GM13977 (cell line): ENCODE data around the gene GSN.

ENCODE experiments used
- DNase-seq: peaks from one replicate; pipeline ENCODE4 v3.0.0; 2012; ENCODE audit warnings: low spot score
- CTCF ChIP-seq: IDR thresholded peaks from 2 replicates; pipeline ENCODE4 v1.5.1; 2012; ENCODE audit warnings: mild to moderate bottlenecking, control low read depth; ENCODE audit not compliant: insufficient read depth; ENCODE audit errors: extremely low read depth, missing control alignments
- in situ Hi-C: fragments of 300-500 bp; cut with MboI; formaldehyde crosslinking; loops from one replicate; pipeline ENCODE4 v1.12.0; 2022; ENCODE audit warnings: low sequenced_read_pairs, low pct_unique_long_range_greater_than_20kb, mixed read lengths, inconsistent platforms; ENCODE audit not compliant: unreplicated experiment

The GSN gene

GRCh38 chr9:121262423-121262822, 5.5 kb upstream of the GSN start:
- DNase-seq, result no peak
- no peak for TF ChIP-seq CTCF
- in situ Hi-C loops, result no loop called here

DNA sequence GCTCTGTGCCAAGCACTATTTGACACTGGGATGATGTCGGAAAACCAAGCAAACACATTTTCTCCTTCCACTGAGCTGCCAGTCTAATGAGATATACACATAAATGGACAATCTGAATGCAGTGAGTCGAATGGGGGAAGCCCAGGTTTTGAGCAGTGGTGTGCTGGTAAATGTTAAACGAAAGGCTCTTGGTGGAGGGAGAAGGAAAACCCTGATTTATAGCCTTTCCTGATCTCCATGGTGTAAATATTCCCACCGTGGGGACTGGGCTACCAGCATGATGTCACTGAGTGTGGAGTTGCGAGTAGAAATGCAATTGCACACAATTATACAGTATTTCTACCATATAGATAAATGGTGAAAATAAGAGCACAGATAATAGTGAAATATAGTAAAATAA, 5.0 kb upstream of the GSN start:
- in situ Hi-C loops, result no loop called here
- TF ChIP-seq CTCF, result no peak
- no peak for DNase-seq

GRCh38 chr9:121266356-121266755, 1.6 kb upstream of the GSN start:
- TF ChIP-seq CTCF, result no peak
- DNase-seq, result no peak
- in situ Hi-C loops, result no loop called here

GRCh38 chr9:121266906-121267650, 884 bp upstream of the GSN start:
- TF ChIP-seq CTCF, result no peak
- no peak for DNase-seq
- in situ Hi-C loops, result no loop called here

GRCh38 chr9:121268598-121268850, 562 bp downstream of the GSN start:
- peak; percentile 49 for DNase-seq
- in situ Hi-C loops, result no loop called here
- TF ChIP-seq CTCF, result no peak

GRCh38 chr9:121268851-121269641, 1.1 kb downstream of the GSN start:
- DNase-seq, result no peak
- in situ Hi-C loops, result no loop called here
- no peak for TF ChIP-seq CTCF
